HG03442 (cell line): ENCODE data around the gene NSMF.
"Not testable (repeated sequence)": the region's sequence is repeated elsewhere in the genome, so short reads cannot be mapped to it uniquely, and the experiment has no call there.

ENCODE experiments used
- ATAC-seq: cut with Tn5 transposase; IDR thresholded peaks from one replicate; pipeline ENCODE4 v1.9.1; 2021; ENCODE audit warnings: mild to moderate bottlenecking, moderate library complexity; ENCODE audit not compliant: unreplicated experiment

NSMF gene

DNA sequence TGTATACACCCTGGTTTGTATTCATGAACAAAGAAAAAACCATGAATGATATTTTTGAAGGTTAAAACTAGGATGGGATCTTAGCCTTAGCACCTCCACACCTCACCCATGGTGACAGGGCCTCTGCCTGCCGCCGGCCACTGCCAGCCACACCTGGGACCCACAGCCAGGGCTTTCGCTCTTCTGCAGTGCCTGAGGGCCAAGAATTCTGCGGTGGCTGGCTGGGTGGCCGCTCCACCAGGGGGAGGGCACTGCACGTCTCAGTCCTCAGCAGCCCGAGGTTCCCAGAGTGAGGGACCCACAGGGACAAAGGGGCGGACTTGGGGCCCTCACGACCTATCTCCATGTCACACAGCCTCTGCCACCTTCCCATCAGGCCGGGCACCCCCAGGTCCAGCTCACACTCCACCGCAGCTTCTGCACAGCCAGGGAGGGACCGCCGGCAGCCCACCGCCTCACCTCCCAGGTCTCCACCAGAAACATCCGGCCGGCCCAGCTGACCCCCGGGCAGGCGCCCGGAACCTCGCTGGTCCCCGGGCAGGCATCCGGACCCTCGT, 43.0 kb downstream of the NSMF start:
- no peak for ATAC-seq

DNA sequence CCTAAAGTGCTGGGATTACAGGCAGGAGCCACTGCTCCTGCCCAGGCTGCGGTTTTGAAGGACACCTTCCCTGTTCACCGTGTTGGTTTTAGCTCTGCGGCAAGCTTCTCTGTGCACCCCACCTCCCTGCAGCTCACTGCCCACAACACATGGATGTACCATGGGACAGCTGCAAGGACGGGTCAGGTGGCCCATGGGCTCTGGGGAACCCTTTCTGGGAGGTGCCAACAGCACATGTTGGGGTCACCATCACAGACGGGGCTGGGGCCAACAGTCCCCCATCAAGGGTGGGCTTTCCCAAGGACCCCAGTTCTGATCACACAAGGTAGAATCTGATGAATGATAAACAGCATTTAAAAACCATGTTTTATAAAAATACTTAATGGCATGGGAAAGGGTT, 43.7 kb downstream of the NSMF start:
- ATAC-seq = no peak

DNA sequence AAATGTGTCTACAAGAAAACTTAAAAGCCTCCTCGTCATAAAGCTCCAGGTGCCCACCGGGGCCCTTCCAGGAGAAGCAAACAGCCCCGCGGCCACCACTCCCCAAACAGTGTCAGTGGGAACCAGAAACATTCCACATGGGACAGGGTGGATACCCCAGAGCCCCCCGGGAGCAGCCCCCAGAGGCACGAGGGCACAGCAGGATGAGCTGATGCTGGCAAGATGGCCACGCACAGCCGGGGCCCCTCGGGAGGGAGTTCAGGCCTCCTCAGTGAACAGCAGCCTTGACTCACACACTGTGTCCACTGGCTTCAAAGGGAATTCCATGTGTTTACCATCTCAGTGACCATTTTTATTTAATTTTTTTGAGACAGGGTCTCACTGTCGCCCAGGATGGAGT, 46.7 kb downstream of the NSMF start:
- no peak for ATAC-seq

DNA sequence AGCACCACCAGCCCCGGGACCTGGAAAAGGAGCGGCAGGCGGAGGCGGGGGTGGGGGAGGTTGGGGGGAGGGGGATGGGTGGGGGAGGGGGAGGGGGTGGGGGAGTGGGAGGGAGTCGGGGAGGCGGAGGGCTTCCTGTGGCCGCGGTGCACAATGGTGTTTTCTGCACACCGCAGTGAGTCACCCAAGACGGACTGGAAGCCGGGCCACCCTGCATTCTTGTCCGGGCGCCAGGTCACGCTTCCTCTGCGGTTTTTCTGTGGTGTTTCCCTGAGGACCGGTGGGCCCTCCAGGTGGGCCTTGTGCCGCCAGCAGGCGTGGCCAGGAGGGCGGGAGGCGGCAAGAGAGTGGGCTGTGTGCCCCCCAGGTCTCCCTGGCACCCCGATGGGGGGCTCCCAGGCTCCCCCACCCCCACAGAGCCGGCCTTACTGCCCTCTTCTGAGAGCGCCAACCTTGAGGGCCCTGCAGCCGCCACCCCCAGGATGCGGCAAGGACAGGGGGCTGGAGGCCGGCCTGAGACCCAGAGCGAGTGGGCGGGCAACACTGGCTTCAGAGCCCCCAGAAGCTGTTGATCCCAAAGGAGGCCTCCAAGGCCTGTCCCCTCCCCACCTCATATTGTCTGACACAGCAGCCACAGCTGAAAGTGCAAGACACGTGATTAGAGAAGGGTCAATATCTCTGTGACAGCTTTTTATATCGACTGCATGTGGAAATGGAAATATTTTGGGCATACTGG, 47.3 kb downstream of the NSMF start:
- no peak for ATAC-seq

DNA sequence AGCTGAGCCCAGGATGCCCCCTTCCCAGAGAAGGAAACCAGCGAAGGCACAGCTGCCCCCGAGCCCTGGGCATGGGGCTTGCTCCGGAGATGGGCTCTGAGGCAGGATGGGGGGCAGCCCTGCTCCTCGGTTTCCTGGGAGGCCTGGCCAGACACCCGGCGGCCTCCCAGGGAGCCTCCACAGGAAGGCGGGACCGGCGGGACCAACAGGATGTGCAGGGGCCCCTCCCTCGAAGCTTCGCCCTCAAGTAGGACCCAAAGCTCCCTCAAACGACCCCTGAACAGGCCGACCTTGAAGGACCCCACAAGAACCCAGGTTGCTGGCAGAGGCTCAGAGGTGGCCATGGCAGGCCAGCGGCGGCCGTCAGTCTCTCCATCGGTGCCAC, 47.9 kb downstream of the NSMF start:
- no peak for ATAC-seq

DNA sequence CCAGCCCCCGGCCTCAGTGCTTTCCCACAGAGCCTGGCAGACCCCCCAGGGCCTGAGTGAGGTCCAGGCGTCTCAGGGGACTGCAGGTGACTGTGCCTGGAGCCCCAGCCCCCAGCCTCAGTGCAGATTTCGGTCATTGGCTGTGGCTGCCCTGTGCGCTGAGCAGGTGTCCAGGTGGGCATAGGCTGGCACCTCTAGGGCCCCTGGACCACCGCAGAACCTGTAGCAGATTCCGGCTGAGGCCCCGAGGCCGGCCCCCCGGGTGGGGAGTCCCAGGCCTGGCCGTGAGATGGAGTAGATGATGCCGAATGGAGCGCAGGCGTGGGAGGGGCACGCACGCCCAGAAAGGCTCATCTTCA, 48.3 kb downstream of the NSMF start:
- no peak for ATAC-seq

DNA sequence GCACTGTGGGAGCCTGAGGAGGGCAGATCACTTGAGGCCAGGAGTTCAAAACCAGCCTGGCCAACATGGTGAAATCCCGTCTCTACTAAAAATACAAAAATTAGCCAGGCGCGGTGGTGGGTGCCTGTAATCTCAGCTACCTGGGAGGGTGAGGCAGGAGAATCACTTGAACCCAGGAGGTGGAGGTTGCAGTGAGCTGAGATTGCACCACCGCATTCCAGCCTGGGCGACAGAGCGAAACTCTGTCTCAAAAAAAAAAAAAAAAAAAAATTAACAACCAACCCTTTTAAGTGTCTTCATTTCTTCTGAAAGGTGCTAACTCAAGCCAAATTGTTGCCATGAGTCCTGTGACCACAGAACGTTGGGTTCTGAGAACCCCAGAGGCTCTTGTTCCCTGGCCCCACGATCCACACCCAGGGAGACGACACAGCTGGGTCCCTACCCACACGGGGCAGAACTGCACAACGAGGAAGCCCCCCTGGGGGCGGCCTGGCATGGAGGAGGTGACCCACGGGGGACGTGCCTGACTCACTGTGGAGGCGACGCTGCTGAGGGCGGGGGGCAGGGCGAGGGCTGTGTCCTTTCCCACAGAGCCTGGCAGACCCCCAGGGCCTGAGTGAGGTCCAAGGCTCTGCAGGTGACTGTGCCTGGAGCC, 48.8 kb downstream of the NSMF start:
- not testable (repeated sequence) for ATAC-seq

DNA sequence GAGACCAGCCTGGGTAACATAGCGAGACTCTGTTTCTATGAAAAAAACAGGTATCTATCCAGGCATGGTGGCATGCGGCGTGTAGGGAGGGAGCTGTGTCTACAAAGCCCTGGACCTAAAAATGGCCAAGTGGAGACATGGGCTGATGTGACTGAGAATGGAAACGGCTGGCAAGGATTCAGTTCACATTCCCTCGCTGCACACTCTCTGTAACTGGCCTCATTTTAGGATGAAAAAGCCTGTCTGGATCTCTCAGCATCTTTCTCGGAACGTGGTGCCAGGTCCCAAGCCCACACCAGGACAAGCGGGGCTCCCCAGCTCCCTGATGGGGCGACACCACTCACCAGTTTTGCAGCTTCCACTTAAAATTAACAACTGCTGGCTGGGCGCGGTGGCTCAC, 49.6 kb downstream of the NSMF start:
- no peak for ATAC-seq

DNA sequence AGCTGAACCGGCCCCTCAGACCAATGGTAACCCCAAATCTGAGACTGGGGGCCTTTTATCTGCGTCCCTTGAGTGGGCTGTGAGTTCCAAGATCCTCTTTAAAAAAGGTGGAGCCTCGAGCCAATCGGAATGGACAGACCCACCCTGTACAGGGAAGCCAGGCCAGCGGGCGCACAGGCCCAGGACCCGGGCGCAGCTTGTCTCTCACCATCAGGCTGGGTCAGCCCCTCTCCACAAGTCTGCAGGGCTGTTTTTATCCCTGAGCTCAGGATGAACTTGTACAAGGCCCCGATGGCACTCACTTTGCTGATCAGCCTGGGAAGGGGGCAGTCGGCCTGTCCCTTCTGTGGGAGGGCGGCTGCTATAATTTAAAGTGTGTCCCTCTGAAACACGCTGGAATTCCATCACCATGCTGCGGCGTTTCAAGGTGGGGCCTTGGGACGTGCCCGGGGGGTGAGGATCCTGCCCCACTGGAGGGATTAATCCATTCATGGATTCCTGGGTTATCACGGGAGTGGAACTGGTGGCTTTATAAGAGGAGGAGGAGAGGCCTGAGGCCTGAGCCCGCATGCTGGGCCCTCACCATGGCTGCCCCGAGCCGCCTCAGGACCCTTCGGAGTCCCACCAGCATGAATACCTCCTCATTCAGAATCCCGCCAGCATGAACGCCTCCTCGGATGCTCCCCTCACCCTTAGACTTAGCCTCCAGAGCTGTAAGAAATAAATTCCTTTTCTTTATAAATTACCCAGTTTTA, 50.3 kb downstream of the NSMF start:
- ATAC-seq = no peak

DNA sequence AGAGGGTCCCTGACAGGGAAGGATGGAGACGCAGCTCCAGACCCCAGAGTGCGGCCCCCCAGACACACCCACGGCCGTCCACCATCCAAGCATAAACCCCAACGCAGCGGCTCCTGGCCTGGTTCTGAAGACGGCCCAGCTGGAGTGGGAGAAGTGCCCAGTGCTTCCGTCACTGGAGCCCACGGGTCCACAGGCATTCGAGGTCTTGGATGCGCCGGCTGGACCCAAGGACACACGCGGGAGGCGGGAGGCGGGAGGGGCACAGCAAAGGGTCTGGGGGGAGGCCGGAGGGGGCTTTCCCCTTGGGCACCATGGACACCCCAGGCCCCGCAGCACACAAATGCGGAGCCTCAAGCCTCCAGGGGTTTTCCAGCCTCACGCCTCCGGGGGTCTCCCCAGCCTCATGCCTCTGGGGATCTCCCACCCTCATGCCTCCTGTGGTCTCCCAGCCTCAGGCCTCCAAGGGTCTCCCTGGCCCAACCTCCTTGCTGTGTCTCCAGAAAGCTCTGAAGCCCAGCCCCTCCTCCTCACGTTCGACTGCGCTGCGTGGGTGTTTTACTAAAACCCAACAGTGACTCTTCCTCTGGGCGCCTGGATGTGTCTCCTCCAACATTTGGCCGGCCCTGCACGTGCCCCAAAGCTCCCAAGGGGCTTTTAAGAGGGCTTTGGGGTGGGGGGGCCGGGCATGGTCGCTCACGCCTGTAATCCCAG, 51.4 kb downstream of the NSMF start:
- no peak for ATAC-seq

DNA sequence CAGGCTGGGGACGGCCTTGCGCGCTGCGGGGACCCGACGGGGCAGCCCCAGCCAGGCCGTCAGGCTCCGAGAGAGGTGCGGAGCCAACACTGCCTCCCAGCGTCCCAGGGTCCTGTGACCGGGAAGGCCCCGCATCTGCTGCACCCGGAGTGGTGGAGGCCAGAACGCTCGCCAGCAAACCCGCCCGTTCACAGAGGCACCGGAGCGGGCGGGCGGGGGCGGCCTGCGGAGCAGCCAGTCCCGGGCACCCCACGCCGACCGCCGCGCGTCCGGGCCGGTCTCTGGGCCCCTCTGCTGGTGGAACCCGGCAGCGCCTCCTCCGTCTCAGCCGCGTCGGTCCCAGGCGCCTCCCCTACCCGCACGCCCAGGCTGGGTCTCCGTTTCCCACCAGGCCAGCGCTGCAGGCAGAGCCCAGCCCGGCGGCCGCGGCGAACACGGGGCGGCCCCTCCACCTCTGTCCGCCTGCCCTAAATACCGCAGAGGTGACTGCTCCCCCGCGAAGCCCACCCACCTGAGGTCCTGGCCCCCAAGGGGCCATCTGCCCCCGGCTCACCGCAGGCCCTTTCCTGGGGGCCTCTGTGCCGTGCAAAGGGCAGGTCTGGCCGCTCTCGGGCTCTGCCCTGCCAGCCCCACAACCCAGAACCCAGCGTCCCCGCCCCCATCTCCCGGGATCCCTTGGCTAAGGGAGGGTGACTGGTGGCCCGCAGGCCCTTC, 52.1 kb downstream of the NSMF start:
- ATAC-seq = no peak

DNA sequence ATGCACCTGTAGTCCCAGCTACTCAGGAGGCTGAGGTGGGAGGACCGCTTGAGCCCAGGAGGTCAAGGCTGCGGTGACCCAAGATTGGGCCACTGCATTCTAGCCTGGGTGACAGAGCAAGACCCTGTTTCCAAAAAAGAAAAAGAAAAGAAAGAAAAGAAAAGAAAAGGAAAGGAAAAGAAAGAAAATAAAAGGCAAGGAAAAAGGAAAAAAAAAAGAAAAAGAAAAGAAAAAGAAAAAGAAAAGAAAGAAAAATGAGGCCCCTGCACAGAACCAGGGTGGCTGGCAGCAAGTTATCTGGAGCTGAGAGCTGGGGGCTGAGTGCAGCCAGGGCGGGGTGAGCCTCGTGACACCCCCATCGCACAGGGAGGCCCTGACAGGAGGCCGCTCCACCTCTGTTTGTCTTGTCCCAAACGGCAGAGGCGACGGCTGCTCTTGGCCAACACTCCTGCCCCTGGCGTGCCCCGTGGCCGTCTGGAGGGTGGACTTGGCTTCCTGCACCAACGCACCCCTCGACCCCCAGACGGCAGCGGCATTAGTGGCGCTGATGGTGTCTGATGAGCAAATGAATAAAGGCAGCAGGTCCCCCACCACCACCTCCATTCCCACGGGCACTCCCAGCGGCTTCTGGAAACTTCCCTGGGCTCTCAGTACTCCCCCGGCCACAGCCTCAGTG, 52.9 kb downstream of the NSMF start:
- ATAC-seq = no peak

DNA sequence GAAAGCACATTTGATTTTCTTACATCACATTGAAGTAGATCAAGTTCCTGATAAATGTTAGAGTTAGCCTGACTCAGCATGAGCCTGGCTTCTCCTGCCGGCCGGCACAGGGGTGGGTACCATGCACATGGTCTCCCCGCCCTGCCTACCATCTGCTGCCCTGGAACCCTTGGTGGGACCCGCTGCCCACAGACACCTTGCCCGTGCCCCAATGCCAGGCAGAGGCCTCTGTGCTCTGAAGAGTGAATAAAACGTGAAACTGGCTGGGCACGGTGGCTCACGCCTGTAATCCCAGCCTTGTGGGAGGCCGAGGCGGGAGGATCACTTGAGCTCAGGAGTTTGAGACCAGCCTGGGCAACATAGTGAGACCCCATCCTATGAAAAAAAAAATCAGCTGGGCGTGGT, 53.5 kb downstream of the NSMF start:
- no peak for ATAC-seq

DNA sequence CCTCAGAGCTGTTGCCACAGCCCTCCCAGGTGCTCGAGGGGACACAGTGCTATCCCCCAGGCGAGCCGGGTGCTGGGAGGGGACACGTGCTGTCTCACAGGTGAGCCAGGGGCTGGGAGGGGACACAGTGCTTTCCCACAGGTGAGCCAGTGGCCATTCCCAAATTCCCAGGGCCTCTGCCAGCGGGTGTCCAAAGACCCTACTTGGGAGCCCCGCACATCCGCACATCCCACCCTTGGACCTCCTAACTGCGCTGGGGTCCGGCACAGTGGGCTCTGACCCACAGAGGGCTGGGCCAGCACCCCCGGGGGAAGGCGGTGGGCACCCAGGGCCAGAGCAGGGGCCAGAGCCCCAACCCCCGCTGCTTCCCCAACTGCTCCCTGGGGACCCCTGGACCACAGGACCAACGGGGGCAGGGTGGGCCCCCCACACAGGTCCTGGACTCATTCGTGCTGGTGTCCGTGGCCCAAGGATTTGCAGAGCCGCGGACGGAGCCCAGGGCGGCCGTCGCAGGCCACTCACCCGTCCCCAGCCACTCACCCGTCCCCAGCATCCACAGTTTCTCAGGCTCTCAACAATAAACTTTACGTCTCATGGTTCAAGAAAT, 54.1 kb downstream of the NSMF start:
- ATAC-seq = no peak

DNA sequence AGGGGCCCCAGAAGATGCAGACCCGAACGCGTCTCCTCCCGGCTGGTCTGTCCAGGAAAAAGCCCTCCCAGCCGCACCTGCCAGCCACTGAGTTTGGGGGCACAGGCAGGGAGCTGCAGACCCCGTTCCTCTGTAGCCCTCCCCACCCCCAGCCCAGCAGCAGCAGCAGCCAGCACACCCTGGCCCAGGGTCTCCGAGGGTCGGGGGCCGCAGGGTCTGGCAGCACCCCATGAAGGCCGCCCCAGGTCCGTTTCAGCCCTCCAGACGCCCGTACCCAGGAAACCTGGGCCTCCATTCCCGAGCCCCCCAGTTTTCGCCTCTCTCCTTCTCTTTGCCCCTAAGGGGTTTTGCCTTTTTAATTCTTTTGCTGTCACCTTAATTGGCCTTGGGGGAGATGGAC, 55.9 kb downstream of the NSMF start:
- ATAC-seq = no peak

DNA sequence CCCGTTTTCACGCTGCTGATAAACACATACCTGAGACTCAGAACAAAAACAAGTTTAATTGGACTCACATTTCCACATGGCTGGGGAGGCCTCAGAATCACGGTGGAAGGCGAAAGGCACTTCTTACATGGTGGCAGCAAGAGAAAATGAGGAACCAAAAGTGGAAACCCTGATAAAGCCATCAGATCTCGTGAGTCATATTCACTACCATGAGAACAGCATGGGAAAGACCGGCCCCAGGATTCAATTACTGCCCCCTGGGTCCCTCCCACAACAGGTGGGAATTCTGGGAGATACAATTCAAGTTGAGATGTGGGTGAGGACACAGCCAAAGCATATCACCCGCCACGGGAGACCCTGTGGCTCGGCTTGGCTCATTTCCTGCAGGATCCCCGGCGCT, 56.4 kb downstream of the NSMF start:
- no peak for ATAC-seq

DNA sequence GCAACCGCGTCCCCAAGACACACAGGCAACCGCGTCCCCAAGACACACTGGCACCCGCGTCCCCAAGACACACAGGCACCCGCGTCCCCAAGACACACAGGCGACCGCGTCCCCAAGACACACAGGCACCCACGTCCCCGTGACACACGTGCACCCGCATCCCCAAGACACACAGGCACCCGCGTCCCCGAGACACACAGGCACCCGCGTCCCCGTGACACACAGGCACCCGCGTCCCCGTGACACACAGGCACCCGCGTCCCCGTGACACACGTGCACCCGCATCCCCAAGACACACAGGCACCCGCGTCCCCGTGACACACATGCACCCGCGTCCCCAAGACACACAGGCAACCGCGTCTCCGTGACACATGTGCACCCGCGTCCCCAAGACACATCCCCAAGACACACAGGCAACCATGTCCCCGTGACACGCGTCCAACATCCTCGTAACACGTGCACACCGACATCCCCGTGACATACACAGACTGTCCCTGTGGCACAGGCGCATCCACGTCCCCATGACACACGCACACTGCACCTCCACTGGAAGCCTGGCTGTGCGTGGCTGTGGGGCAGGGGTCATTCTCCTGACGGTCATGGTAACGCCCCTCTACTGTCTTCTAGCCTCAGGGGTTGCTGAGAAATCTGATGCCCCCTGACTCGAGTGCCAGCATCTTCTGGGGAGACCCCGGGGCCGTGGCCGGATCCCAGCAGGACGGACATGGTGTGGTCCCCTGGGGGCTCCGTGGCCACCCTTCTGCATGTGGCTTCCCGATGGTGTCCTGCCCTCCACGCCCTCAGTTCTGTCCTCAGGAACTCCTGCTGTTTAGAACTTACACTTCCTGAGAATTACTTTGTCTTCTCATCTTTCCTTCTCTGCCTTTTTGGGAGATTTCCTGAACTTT, 60.3 kb downstream of the NSMF start:
- no peak for ATAC-seq

DNA sequence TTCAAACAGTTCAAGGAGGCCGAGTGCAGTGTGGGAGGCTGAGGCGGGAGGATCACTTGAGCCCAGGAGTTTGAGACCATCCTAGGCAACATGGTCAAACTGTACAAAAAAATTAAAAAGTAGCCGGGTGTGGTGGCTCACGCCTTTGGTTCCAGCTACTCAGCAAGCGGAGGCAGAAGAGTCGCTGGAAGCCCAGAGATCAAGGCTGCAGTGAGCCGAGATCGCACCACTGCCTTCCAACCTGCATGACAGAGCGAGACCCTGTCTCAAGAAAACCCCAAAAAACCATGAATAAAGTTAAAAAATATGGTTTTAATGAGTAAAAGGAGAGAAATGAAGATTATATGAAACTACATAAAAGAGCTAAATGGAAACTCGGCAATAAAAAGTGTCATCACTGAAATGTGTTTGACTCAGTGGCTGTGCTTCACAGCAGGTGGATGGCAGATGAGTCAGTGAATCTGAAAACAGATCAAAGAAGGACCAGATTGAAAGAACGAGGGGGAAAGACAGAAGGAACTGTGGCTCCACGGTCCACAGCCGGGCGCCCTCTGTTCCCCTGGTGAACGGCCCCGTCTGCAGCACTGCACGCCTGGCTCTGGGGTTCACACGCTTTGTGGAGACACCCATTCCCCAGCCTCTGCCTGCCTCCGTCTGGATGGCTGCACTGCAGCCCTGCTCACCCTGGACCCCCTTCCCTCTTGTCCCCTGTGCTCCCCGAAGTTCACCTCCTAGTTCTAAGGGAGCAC, 61.3 kb downstream of the NSMF start:
- no peak for ATAC-seq
